HepG2 (cell line): ENCODE measurements around the gene PTPA.

Experiments
- EED ChIP-seq: sonication (generic); formaldehyde crosslinking; IDR thresholded peaks from 2 replicates; pipeline ENCODE4 v1.5.0; 2020; ENCODE audit warnings: mild to moderate bottlenecking, missing genetic modification reagents
- KAT7 ChIP-seq: IDR thresholded peaks from 2 replicates; pipeline ENCODE4 v1.6.1; 2018; ENCODE audit warnings: borderline replicate concordance, missing compliant biosample characterization
- KMT2A ChIP-seq: sonication (generic); formaldehyde crosslinking; IDR thresholded peaks from 2 replicates; pipeline ENCODE4 v1.4.0; 2020; ENCODE audit warnings: missing genetic modification reagents
- MAF1 ChIP-seq: sonication (generic); formaldehyde crosslinking; IDR thresholded peaks from 2 replicates; pipeline ENCODE4 v1.5.0; 2020; ENCODE audit warnings: missing genetic modification reagents, borderline replicate concordance
- NR3C1 ChIP-seq: sonication (generic); formaldehyde crosslinking; IDR thresholded peaks from 2 replicates; pipeline ENCODE4 v1.4.0; 2020; ENCODE audit warnings: missing genetic modification reagents
- RELA ChIP-seq: sonication (generic); formaldehyde crosslinking; IDR thresholded peaks from 2 replicates; pipeline ENCODE4 v1.4.0; 2020; ENCODE audit warnings: missing genetic modification reagents
- RFX5 ChIP-seq: IDR thresholded peaks from 2 replicates; pipeline ENCODE4 v1.6.1; 2011; ENCODE audit warnings: low read depth, low read length, improper control_type of control experiment
- RXRA ChIP-seq: sonication (generic); formaldehyde crosslinking; IDR thresholded peaks from 2 replicates; pipeline ENCODE4 v1.5.1; 2020; ENCODE audit warnings: missing genetic modification reagents
- ZNF121 ChIP-seq: sonication (generic); formaldehyde crosslinking; IDR thresholded peaks from 2 replicates; pipeline ENCODE4 v1.5.0; 2020; ENCODE audit warnings: mild to moderate bottlenecking, missing genetic modification reagents
- ZNF552 ChIP-seq: sonication (generic); formaldehyde crosslinking; IDR thresholded peaks from 2 replicates; pipeline ENCODE4 v1.9.0; 2022; ENCODE audit warnings: missing genetic modification reagents, mild to moderate bottlenecking, borderline replicate concordance
- ZNF775 ChIP-seq: sonication (generic); formaldehyde crosslinking; IDR thresholded peaks from 2 replicates; pipeline ENCODE4 v1.4.0; 2020; ENCODE audit warnings: missing genetic modification reagents, mild to moderate bottlenecking, moderate library complexity, borderline replicate concordance
- ZSCAN31 ChIP-seq: sonication (generic); formaldehyde crosslinking; IDR thresholded peaks from 2 replicates; pipeline ENCODE4 v1.5.0; 2020; ENCODE audit warnings: low read depth, mild to moderate bottlenecking, missing genetic modification reagents
- TF ChIP-seq, protein P1 (sequence below): conservative IDR thresholded peaks from 2 replicates; pipeline ENCODE4 v1.6.1; 2018; ENCODE audit warnings: missing genetic modification reagents
- TF ChIP-seq, protein P2 (sequence below): sonication (generic); formaldehyde crosslinking; IDR thresholded peaks from 2 replicates; pipeline ENCODE4 v1.5.0; 2020; ENCODE audit warnings: mild to moderate bottlenecking, missing genetic modification reagents, moderate library complexity

DNA sequence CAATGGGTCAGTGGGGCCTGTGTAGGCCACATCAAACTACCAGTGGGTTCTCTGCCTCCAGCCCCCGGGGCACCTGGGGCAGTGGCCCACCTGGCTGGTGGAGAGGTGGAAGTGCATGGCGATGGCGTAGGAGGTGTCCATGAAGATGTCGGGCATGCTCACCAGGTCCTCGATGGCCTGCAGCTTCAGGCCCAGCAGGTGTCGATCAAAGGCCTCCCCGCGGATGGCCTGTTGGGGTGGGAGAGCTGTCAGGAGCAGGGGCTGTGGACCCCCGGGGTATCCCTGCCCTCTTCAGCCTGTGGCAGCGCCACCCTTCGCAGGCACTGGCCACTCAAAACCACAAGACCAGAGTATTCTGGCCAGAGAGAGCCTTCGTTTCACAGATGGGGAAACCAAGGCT is 15.3 kb upstream of the PTPA start:
- no peak for TF ChIP-seq NR3C1 (CRISPR knock-in tag)
- TF ChIP-seq RFX5, result no peak
- no peak for TF ChIP-seq ZSCAN31 (CRISPR knock-in tag)
- TF ChIP-seq MAF1 (CRISPR knock-in tag), result no peak
- TF ChIP-seq, protein P1, sequence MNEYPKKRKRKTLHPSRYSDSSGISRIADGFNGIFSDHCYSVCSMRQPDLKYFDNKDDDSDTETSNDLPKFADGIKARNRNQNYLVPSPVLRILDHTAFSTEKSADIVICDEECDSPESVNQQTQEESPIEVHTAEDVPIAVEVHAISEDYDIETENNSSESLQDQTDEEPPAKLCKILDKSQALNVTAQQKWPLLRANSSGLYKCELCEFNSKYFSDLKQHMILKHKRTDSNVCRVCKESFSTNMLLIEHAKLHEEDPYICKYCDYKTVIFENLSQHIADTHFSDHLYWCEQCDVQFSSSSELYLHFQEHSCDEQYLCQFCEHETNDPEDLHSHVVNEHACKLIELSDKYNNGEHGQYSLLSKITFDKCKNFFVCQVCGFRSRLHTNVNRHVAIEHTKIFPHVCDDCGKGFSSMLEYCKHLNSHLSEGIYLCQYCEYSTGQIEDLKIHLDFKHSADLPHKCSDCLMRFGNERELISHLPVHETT (CRISPR knock-in tag), result no peak
- no peak for TF ChIP-seq RXRA (CRISPR knock-in tag)
- TF ChIP-seq ZNF121 (CRISPR knock-in tag), result no peak
- no peak for TF ChIP-seq ZNF775 (CRISPR knock-in tag)
- TF ChIP-seq, protein P2, sequence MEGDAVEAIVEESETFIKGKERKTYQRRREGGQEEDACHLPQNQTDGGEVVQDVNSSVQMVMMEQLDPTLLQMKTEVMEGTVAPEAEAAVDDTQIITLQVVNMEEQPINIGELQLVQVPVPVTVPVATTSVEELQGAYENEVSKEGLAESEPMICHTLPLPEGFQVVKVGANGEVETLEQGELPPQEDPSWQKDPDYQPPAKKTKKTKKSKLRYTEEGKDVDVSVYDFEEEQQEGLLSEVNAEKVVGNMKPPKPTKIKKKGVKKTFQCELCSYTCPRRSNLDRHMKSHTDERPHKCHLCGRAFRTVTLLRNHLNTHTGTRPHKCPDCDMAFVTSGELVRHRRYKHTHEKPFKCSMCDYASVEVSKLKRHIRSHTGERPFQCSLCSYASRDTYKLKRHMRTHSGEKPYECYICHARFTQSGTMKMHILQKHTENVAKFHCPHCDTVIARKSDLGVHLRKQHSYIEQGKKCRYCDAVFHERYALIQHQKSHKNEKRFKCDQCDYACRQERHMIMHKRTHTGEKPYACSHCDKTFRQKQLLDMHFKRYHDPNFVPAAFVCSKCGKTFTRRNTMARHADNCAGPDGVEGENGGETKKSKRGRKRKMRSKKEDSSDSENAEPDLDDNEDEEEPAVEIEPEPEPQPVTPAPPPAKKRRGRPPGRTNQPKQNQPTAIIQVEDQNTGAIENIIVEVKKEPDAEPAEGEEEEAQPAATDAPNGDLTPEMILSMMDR (CRISPR knock-in tag), result no peak
- no peak for TF ChIP-seq ZNF552 (CRISPR knock-in tag)
- no peak for TF ChIP-seq KAT7 (CRISPR knock-in tag)
- TF ChIP-seq RELA, result no peak
- TF ChIP-seq KMT2A (CRISPR knock-in tag), result no peak
- TF ChIP-seq EED (CRISPR knock-in tag), result no peak
